Measurements from ENCODE around the gene ADAMTS12.

The ADAMTS12 gene

DNA sequence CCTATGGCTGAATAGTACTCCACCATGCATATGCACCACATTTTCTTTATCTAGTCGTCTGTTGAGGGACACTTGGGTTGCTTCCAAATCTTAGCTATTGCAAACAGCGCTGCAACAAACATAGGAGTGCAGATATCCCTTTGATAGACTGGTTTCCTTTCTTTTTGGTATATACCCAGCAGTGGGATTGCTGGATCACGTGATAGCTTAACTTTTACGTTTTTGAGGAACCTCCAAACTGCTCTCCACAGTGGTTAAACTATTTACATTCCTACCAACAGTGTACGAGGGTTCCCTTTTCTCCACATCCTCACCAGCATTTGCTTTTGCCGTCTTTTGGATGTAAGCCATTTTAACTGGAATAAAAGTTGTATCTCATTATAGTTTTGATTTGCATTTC, 308.5 kb downstream of the ADAMTS12 start:
- no peak for DNase-seq (ENCODE audit: low spot score)
- TF ChIP-seq, protein P1, sequence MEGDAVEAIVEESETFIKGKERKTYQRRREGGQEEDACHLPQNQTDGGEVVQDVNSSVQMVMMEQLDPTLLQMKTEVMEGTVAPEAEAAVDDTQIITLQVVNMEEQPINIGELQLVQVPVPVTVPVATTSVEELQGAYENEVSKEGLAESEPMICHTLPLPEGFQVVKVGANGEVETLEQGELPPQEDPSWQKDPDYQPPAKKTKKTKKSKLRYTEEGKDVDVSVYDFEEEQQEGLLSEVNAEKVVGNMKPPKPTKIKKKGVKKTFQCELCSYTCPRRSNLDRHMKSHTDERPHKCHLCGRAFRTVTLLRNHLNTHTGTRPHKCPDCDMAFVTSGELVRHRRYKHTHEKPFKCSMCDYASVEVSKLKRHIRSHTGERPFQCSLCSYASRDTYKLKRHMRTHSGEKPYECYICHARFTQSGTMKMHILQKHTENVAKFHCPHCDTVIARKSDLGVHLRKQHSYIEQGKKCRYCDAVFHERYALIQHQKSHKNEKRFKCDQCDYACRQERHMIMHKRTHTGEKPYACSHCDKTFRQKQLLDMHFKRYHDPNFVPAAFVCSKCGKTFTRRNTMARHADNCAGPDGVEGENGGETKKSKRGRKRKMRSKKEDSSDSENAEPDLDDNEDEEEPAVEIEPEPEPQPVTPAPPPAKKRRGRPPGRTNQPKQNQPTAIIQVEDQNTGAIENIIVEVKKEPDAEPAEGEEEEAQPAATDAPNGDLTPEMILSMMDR (IDR thresholded peaks at IDR 0.05; ENCODE audit: extremely low read depth, missing control alignments), result no peak

DNA sequence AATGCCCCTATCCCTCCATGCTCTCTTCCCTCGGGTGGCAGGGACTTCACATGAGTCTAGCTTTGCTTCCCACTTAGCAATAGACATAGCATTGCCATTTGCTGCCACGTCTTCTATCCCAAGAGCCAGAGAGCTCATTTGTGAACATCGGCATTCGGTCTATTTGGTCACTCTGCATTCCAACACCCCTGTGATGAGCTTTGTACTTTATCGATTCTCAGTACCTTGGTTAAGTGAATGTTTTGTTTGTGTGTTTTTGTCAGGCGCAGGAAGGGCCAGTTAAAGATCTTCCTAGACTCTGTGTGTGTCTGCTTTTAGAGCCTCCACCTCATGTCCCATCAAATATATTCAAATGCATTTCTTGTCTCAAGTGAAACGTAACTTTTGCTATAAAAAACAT, 309.4 kb downstream of the ADAMTS12 start:
- TF ChIP-seq, protein P1 (IDR thresholded peaks at IDR 0.05; ENCODE audit: extremely low read depth, missing control alignments), result no peak
- DNase-seq (ENCODE audit: low spot score), result no peak

DNA sequence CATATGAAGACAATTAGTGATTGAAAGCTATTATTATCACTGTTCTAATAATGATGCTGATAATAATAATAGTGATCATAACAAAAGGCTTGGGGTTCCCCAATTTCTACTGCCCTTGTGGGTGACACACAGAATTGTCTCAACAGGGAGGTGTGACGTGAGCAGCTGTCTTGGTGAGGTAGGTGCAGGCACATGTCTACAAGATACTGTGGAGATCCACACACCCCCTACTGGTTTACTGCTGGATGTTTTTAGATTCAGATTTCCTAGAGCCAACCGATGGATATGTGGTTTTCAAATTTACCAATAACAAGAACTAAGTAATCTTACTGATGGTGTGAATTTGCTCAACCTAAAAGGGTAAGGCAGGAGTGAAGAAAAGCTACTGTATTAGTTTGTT, 312.0 kb downstream of the ADAMTS12 start:
- no peak for DNase-seq (ENCODE audit: low spot score)
- TF ChIP-seq, protein P1 (IDR thresholded peaks at IDR 0.05; ENCODE audit: extremely low read depth, missing control alignments), result no peak

DNA sequence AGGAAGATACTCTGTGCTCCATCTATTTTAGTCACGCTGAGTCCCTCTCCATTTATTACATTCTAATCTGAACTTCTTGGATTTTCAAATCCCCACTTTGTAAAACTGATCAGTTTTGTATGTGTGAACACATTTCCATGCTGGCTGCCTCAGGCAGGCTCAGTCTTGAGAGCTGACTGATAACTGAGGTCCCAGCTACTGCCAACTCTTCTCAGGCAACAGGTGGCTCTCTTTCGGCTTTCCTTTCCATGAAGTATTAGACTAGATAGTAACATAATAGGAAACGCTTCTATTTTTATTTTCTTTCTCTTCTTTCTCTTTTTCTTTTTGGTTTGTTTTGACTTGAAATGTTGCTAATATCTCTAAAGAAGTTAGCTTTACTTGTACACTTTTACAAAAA, 312.6 kb downstream of the ADAMTS12 start:
- TF ChIP-seq, protein P1 (IDR thresholded peaks at IDR 0.05; ENCODE audit: extremely low read depth, missing control alignments), result no peak
- DNase-seq (ENCODE audit: low spot score), result no peak

DNA sequence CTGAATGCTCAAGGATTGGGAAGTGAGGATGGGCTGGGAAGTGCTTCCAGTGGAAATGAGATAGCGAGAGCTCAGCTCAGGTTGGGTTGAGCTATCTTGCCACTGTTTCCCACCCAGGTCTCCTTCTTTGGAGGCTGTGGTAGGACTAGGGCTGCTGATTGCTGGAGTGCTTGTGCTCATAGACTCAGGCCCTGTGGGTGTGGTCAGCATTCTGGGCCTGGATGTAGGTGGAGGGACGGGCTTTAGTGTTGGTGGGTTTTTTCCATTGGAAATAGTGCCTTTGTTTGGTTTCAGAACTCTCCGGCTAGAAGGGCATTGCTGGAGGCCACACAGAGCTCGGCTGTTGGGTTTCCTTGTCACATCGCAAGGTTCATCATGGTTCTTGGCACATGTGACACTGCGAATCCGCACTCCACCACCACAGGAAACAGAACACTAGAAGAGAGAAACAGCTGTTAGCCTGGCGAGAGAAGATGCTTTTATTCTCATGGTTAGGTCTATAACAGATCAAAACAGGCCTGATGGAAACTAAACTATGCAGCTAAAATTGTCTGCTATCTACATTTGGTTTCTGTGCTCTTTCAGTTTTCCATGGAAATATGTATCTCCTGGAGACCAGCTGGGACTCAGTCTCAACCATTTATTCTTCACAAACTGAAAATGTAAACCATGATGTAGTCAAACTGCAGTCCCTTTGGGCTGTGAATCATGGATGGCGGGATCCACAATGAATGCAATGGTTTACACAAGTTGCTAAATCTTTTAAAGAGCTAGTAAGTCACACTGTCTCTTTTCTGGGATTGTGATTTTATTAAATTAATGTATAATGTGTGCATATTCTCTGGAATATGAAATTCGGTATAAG, 314.8 kb downstream of the ADAMTS12 start:
- DNase-seq (ENCODE audit: low spot score), result no peak
- TF ChIP-seq, protein P1 (IDR thresholded peaks at IDR 0.05; ENCODE audit: extremely low read depth, missing control alignments), result no peak

DNA sequence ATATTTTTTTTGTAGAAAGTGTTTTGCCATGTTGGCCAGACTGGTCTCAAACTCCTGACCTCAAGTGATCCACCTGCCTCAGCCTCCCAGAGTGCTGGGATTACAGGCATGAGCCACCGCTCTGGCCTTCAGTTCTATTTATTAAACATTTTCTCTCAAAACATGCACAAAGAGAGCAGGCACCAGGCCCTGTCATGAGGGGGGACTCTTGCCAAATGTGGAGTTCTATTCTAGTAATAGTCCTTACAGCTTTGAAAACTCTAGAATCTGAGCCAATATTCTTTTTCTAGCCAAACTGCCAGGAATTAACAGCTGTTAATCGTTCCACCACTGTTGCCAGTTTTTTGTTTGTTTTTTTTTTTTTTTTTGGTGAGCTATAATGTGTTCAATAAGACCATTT, 326.5 kb downstream of the ADAMTS12 start:
- no peak for DNase-seq (ENCODE audit: low spot score)
- TF ChIP-seq, protein P1 (IDR thresholded peaks at IDR 0.05; ENCODE audit: extremely low read depth, missing control alignments), result no peak

DNA sequence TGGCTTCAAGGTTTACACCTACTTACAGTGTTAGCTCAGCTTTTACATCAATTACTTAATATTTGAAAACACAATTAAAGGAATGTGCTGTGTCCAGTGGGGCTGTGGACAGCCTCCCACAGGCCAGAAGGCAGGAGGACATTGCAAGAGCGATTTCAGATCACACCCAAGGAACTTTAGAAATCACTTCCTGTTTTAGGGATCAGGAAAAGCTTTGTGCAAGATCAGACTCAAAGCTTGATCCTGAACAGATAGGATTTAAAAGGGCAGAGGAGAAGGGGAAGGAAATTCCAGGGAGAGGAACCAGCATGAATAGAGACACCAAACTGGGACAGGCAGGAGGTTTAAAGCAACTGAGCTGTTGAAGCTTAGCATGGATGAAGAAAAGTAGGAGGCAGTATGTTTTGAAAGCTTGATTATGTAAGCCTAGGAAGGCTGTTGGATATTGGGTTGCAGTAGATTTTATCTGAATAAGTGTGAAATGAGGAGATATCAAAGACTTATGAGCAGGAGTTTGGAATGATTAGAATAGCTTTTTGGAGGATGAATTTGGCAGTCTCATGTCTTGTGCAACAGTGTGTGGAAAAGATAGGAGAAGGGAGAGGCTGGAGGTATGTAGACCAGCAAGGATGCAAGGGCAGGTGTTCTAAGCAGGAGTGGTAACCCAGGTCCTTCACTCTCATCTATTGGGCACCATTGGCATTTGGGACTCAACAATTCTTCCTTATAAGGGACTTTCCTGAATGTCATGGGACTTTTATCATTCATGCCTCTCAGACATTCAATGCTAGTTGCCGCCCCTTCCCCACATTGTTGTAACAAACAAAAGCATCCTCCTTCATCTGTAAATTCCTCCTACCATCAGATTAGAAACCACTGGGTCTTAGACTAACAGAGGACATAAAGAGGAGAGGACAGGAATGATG, 327.5 kb downstream of the ADAMTS12 start:
- TF ChIP-seq, protein P1 (IDR thresholded peaks at IDR 0.05; ENCODE audit: extremely low read depth, missing control alignments), result no peak
- no peak for DNase-seq (ENCODE audit: low spot score)
